Large intestine (tissue), 3 donors: Measurements from ENCODE around the gene KIF1C. TPM values are rescaled to one million over a fixed set of nuclear protein-coding genes. Genes with fewer than 3 reads are reported as not detected.
A peak's percentile ranks its signal among the peaks of the same experiment; 100 is the strongest.

ENCODE experiments used
- DNase-seq, 2 donors: peaks; one replicate each; pipeline versions ENCODE4 v3.0.0 to v3.0.0-alpha.2; 2013
- H3K27ac ChIP-seq: one replicate; pipeline ENCODE4 v1.5.1; 2013; ENCODE audit warnings: low read length
- H3K27me3 ChIP-seq: 2 replicates; pipeline ENCODE4 v1.6.1; 2013; ENCODE audit warnings: low read length; ENCODE audit not compliant: control insufficient read depth, insufficient read depth
- H3K36me3 ChIP-seq: 2 replicates; pipeline ENCODE4 v1.6.1; 2013; ENCODE audit warnings: low read length; ENCODE audit not compliant: control insufficient read depth, insufficient read depth
- H3K4me1 ChIP-seq: one replicate; pipeline ENCODE4 v1.6.1; 2013; ENCODE audit warnings: low read length; ENCODE audit not compliant: control insufficient read depth, insufficient read depth
- H3K4me3 ChIP-seq: one replicate; pipeline ENCODE4 v1.5.1; 2013; ENCODE audit warnings: low read length
- H3K9me3 ChIP-seq: one replicate; pipeline ENCODE4 v1.6.1; 2013; ENCODE audit warnings: mild to moderate bottlenecking, low read depth, low read length, moderate library complexity; ENCODE audit not compliant: control insufficient read depth
- WGBS: methylation state at CpG from one replicate; pipeline ENCODE4 v1.1.5; 2013; ENCODE audit warnings: low lambda C conversion rate; ENCODE audit not compliant: insufficient coverage; 5-methylcytosine and 5-hydroxymethylcytosine counted together
- polyA plus RNA-seq: library from polyadenylated mRNA; unstranded; fragments of 120-200 nt; gene quantifications from one replicate; pipeline ENCODE4 v1.2.1, GENCODE V29; 2013

Gene KIF1C
- polyA plus RNA-seq, 1 donor: 69.2 TPM

- H3K27ac ChIP-seq: peak overlapping the region; percentile 75
These were observed 80.0 kb downstream of the KIF1C start for GRCh38 chr17:5077781-5078105.

More at GRCh38 chr17:5077781-5078105, 80.0 kb downstream of the KIF1C start:
- Histone ChIP-seq H3K36me3 (peaks cover 6% of the 10 kb centered on the region), H3K4me1 (peaks cover 8% of the 10 kb centered on the region), H3K4me3 (peak overlapping the region; percentile 86), H3K27me3 (no peaks in the 10 kb centered on the region), H3K9me3 (peaks cover 14% of the 10 kb centered on the region)
- WGBS: 40% methylated on average over 1 of the region's 14 CpGs
- DNase-seq: peak in 1 of 2 donors; percentile 3

Other genes with a start within 250 kb of the KIF1C start
- 44.0 TPM for gene TM4SF5, start 226.1 kb upstream of the KIF1C start, polyA plus RNA-seq
- 2.1 TPM for gene VMO1, start 211.6 kb upstream of the KIF1C start, polyA plus RNA-seq
- 34.4 TPM for gene GLTPD2, start 209.0 kb upstream of the KIF1C start, polyA plus RNA-seq
- gene PSMB6, start 201.8 kb upstream of the KIF1C start, polyA plus RNA-seq: 97.1 TPM
- 21.8 TPM for gene PLD2, start 190.8 kb upstream of the KIF1C start, polyA plus RNA-seq
- 103 TPM for gene MINK1, start 164.6 kb upstream of the KIF1C start, polyA plus RNA-seq
- gene C17orf107, start 98.4 kb upstream of the KIF1C start, polyA plus RNA-seq: 2.1 TPM
- 0.37 TPM for gene CHRNE, start 94.9 kb upstream of the KIF1C start, polyA plus RNA-seq
- gene GP1BA, start 65.7 kb upstream of the KIF1C start, polyA plus RNA-seq: 1.5 TPM
- gene SLC25A11, start 57.9 kb upstream of the KIF1C start, polyA plus RNA-seq: 47.1 TPM
- 117 TPM for gene RNF167, start 57.7 kb upstream of the KIF1C start, polyA plus RNA-seq
- 557 TPM for gene PFN1, start 49.4 kb upstream of the KIF1C start, polyA plus RNA-seq
- 31.4 TPM for gene ENO3, start 46.8 kb upstream of the KIF1C start, polyA plus RNA-seq
- 82.0 TPM for gene SPAG7, start 30.1 kb upstream of the KIF1C start, polyA plus RNA-seq
- gene CAMTA2, start 10.3 kb upstream of the KIF1C start, polyA plus RNA-seq: 35.6 TPM
- 4.6 TPM for gene INCA1, start 428 bp upstream of the KIF1C start, polyA plus RNA-seq
- gene SLC52A1, start 37.5 kb downstream of the KIF1C start, polyA plus RNA-seq: 3.2 TPM
- gene ZFP3, start 80.5 kb downstream of the KIF1C start, polyA plus RNA-seq: 9.9 TPM
- gene ZNF232, start 113.9 kb downstream of the KIF1C start, polyA plus RNA-seq: 11.1 TPM
- 0.54 TPM for gene USP6, start 118.1 kb downstream of the KIF1C start, polyA plus RNA-seq
- 14.6 TPM for gene ZNF594, start 193.9 kb downstream of the KIF1C start, polyA plus RNA-seq
- 4.1 TPM for gene SCIMP, start 236.9 kb downstream of the KIF1C start, polyA plus RNA-seq